Adipose tissue (tissue), 3 donors: ENCODE data around the gene SEMA3A. TPM values are rescaled to one million over a fixed set of nuclear protein-coding genes. Genes with fewer than 3 reads are reported as not detected.

Experiments
- H3K27ac ChIP-seq: one replicate; pipeline ENCODE4 v1.5.1; 2013; ENCODE audit warnings: low read depth, low read length
- WGBS, 3 donors: extraction: QIAGEN DNeasy Blood & Tissue Kit; methylation state at CpG; one replicate each; pipeline ENCODE4 v1.1.7; 2013; 5-methylcytosine and 5-hydroxymethylcytosine counted together
- polyA plus RNA-seq, 3 donors: library from polyadenylated mRNA; stranded (reverse); fragments of 200-250 nt; gene quantifications; one replicate each; pipeline ENCODE4 v1.2.3, GENCODE V29; 2013
- donor health status: healthy with polysubstance abuse.
- donor health status: Bipolar disorder and iron deficiency.
- donor health status: healthy.

Gene SEMA3A
- polyA plus RNA-seq, 3 donors, result 0.23 to 2.9 (median 1.1) TPM

GRCh38 chr7:83996879-83997278 lies 197.7 kb downstream of the SEMA3A start:
- WGBS, 3 donors, result 0 to 1% (median 0%) methylated on average over 1 of the region's 1 CpG
- no peak overlapping the region for H3K27ac ChIP-seq

- WGBS, 3 donors, result 57 to 63% (median 61%) methylated on average over 1 of the region's 1 CpG
Measured at GRCh38 chr7:83987764-83988163, 206.8 kb downstream of the SEMA3A start.

GRCh38 chr7:83985821-83986220 lies 208.8 kb downstream of the SEMA3A start:
- 92 to 94% (median 94%) methylated on average over 5 of the region's 5 CpGs for WGBS, 3 donors
- H3K27ac ChIP-seq, result no peak overlapping the region

More at GRCh38 chr7:83987764-83988163, 206.8 kb downstream of the SEMA3A start:
- H3K27ac ChIP-seq, result no peak overlapping the region

- H3K27ac ChIP-seq, result no peak overlapping the region
Measured at GRCh38 chr7:83984591-83984990, 210.0 kb downstream of the SEMA3A start.

- 40 to 57% (median 50%) methylated on average over 4 of the region's 4 CpGs for WGBS, 3 donors
- H3K27ac ChIP-seq, result no peak overlapping the region
Measured at GRCh38 chr7:83984076-83984475, 210.5 kb downstream of the SEMA3A start.

- 60 to 87% (median 71%) methylated on average over 1 of the region's 1 CpG for WGBS, 3 donors
- H3K27ac ChIP-seq, result no peak overlapping the region
Measured at GRCh38 chr7:83983606-83984005, 211.0 kb downstream of the SEMA3A start.

- no peak overlapping the region for H3K27ac ChIP-seq
Measured at GRCh38 chr7:83976302-83976701, 218.3 kb downstream of the SEMA3A start.

- H3K27ac ChIP-seq, result no peak overlapping the region
Measured at GRCh38 chr7:83970081-83970480, 224.5 kb downstream of the SEMA3A start.

- H3K27ac ChIP-seq, result no peak overlapping the region
Measured at GRCh38 chr7:83964318-83964717, 230.3 kb downstream of the SEMA3A start.

- no peak overlapping the region for H3K27ac ChIP-seq
- WGBS, 3 donors, result 51 to 56% (median 53%) methylated on average over 3 of the region's 3 CpGs
Measured at GRCh38 chr7:83957333-83957732, 237.3 kb downstream of the SEMA3A start.

- no peak overlapping the region for H3K27ac ChIP-seq
- 48 to 56% (median 48%) methylated on average over 2 of the region's 2 CpGs for WGBS, 3 donors
Measured at GRCh38 chr7:83956104-83956503, 238.5 kb downstream of the SEMA3A start.

GRCh38 chr7:83952236-83952635 lies 242.4 kb downstream of the SEMA3A start:
- WGBS, 3 donors, result 79 to 84% (median 82%) methylated on average over 2 of the region's 2 CpGs
- no peak overlapping the region for H3K27ac ChIP-seq

- WGBS, 3 donors, result 55 to 83% (median 67%) methylated on average over 2 of the region's 2 CpGs
- H3K27ac ChIP-seq, result no peak overlapping the region
Measured at GRCh38 chr7:83947260-83947659, 247.3 kb downstream of the SEMA3A start.

- H3K27ac ChIP-seq, result no peak overlapping the region
- 56 to 81% (median 75%) methylated on average over 3 of the region's 3 CpGs for WGBS, 3 donors
Measured at GRCh38 chr7:83946801-83947200, 247.8 kb downstream of the SEMA3A start.

GRCh38 chr7:83941300-83941699 lies 253.3 kb downstream of the SEMA3A start:
- WGBS, 3 donors, result 83 to 90% (median 88%) methylated on average over 4 of the region's 4 CpGs
- no peak overlapping the region for H3K27ac ChIP-seq

- WGBS, 3 donors, result 87 to 98% (median 89%) methylated on average over 8 of the region's 8 CpGs
- no peak overlapping the region for H3K27ac ChIP-seq
Measured at GRCh38 chr7:83937930-83938329, 256.7 kb downstream of the SEMA3A start.

- WGBS, 3 donors, result 23 to 32% (median 28%) methylated on average over 5 of the region's 5 CpGs
- H3K27ac ChIP-seq, result no peak overlapping the region
Measured at GRCh38 chr7:83936056-83936708, 258.4 kb downstream of the SEMA3A start.

- H3K27ac ChIP-seq, result no peak overlapping the region
- 69 to 88% (median 78%) methylated on average over 1 of the region's 1 CpG for WGBS, 3 donors
Measured at GRCh38 chr7:83934118-83934734, 260.4 kb downstream of the SEMA3A start.

GRCh38 chr7:83931968-83932367 lies 262.6 kb downstream of the SEMA3A start:
- 85 to 92% (median 88%) methylated on average over 2 of the region's 2 CpGs for whole genome bisulfite sequencing, 3 donors
- no peak overlapping the region for H3K27ac ChIP-seq

GRCh38 chr7:83930262-83930661 lies 264.3 kb downstream of the SEMA3A start:
- WGBS, 3 donors, result 84 to 92% (median 92%) methylated on average over 2 of the region's 2 CpGs

More at GRCh38 chr7:83930262-83930661, 264.3 kb downstream of the SEMA3A start:
- no peak overlapping the region for H3K27ac ChIP-seq
